HG02798 (cell line): ENCODE data around the gene NOS3.
"Not testable (repeated sequence)": the region's sequence is repeated elsewhere in the genome, so short reads cannot be mapped to it uniquely, and the experiment has no call there.

Experiments used
- ATAC-seq: cut with Tn5 transposase; IDR thresholded peaks from one replicate; pipeline ENCODE4 v1.9.1; 2021; ENCODE audit warnings: mild to moderate bottlenecking; ENCODE audit not compliant: unreplicated experiment, poor library complexity

The NOS3 gene

DNA sequence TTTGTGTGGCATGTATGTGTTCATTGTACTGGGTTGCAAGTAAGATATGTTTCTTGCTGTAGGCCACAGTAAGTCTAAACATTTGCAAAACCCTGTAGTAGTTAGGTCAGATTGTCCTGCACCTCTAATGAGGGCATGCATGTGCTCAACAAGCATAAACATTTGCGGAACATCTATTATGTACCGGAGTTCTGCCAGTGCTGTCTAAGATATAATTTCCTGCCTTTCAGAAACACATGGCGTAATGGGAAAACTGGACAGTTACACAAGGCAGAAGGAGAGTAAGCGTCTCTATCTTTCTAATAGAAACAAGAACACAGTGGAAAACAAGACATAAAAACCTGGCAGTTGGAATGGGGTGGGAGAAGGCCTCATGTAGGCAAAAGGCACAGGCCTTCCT, 40.2 kb downstream of the NOS3 start:
- no peak for ATAC-seq

DNA sequence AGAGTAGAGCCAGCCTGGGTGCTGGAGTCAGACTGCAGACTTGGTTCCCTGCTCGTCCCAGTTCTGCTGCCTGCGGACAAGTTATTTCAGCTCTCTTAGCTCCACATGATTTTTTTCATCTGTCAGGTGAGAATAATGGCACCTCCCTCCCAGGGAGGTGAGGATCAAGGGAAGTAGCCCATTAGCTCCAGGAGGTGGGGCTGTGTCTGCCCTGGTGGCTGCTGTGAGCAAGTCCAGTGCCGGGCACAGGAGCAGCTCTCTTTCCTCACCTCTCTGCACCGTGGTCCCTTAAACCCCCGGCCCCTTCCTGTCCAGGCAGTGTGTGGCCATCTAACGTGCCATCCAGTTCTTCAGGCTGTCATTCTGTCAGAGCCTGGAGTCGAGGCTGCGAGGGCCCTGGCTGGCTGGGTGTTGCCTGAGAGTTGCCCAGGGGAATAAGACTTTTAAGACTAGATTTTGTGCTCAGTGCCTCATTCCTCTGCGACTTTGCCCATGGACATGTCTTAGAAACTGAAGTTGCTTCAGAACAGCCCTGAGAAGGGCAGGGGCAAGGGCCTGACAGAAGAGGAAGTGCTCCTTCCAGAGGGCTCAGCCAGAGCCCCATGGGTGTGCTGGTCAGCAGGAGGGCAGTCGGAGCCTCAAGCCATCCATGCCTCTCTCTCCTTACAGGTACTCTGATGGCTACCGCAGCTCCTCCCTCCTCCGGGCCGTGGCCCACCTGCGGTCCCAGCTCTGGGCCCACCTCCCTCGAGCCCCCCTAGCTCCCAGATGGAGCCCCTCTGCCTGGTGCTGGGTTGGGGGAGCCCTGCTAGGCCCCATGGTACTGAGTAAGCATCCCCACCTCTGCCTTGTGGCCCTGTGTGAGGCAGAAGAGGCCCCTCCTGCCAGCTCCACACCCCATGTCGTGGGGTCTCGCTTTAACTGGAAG, 42.4 kb downstream of the NOS3 start:
- ATAC-seq: no peak

DNA sequence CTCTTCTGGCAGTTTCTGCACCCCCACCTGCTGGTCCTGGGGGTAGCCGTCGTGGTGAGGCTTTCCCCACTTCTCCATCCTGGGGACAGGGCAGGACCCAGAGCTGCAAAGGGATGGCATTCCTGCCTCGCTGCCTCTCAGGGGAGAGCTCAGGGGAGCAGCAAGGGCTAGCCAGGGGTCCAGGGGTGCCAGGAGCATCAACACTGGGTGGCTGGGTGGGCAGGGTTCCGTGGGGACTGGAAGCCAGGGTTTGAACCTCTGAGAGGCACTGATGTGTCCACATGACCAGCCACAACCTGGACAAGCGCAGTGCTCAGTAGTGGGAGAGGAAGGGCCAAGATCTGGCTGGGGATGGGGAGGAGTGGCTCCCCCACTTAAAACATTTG, 43.0 kb downstream of the NOS3 start:
- no peak for ATAC-seq

DNA sequence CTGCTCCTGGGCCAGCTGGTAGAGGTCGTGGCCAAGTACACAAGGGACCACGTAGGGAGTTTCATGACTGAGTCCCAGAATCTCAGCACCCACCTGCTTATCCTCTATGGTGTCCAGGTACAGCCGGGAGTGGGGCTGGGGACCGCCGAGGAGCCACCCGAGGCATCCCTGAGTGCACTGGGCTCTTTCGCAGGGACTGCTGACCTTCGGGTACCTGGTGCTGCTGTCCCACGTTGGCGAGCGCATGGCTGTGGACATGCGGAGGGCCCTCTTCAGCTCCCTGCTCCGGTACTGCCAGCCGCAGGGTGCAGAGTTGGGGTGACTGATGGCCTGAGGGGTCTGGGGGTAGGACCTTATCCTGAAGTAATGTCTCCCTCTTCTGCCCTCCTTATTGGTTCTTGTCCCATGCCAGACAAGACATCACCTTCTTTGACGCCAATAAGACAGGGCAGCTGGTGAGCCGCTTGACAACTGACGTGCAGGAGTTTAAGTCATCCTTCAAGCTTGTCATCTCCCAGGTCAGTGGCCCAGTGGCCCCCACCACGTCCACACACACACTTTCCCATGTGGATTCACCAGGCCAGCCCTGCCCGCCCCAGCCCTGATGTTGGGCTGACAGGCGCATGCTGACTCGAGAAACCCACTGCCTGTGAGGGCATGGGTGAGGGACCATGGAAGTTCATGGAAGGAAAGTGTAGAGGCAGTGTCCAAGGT, 43.7 kb downstream of the NOS3 start:
- no peak for ATAC-seq

DNA sequence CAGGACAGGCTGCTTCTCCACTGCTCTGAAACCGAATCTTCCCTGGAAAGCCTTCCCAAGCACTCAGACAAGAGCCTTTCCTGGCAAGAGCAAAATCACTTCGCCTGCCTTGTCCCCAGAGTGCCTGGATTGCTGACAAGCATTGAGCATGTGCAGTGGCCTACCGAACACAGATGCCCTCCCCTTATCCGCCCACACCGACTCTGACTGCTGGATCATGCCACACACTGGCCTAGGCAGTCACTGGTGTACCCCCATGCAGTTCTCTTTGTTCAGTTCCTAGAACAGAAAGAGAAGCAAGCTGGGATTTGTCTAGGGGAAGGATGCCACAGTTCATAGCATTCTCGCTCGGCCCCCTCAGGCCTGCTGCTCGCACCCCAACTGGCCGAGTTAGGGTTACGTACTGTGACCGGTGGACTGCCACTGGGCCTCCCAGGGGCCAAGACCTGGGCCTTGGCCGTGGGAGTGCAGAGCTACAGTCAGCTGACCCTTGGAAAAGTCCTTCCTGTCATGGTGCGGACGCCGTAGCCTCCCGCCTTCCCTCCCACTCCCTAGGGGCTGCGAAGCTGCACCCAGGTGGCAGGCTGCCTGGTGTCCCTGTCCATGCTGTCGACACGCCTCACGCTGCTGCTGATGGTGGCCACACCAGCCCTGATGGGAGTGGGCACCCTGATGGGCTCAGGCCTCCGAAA, 44.4 kb downstream of the NOS3 start:
- no peak for ATAC-seq

DNA sequence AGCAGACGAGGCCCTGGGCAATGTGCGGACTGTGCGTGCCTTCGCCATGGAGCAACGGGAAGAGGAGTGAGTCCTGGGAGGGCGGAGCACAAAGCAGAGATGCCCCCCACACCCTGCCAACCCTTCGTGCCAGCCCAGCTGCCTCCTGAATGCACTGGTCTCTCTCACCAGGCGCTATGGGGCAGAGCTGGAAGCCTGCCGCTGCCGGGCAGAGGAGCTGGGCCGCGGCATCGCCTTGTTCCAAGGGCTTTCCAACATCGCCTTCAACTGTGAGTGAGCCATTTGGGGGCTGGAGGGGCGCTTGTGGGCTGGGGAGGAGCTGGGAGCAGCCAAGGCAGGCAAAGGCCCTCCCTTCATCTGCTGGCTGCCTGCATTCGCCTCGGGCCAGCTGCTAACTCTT, 45.1 kb downstream of the NOS3 start:
- no peak for ATAC-seq

DNA sequence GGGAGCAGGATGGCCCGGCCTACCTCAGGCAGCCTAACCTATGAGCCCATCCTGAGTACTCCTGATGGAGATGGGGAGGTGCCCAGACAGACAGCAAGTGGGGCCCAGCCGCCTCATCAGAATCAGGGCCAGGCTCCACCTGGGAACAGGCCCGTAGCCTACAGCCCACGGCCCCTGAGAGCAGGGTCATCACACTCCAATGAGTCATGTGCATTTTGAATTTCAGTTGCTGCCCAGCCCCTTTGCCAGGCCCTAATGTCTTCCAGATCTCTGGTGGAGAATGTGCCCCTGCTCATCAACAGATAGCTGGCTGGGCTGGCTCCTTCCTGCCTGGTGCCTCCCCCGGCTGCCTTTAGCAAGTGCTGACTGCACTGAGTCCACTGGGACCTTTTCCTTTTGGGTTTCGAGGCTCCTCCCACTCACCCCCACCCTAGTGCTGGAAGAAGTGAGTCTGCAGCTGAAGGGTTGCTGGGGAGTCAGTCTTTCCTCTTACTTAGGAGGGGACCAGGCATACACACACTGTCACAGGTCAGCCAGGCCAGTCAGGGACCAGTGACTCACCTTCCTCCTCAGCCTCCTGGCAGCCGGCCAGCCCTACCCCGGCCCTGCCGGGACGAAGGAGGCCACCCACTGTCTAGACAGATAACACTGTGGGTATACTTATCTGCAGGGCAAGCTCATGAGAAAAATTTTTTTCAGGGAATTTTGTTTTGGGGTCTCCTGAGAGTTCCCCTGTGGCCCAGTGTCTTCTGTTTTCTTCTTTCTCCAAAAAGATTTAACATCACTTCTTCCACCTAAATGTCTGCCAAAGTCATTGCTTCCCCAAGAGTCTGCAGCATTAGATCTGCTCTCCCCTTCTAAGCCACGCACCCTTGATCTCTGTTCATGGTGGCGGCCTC, 48.4 kb downstream of the NOS3 start:
- ATAC-seq: peak; percentile 37

DNA sequence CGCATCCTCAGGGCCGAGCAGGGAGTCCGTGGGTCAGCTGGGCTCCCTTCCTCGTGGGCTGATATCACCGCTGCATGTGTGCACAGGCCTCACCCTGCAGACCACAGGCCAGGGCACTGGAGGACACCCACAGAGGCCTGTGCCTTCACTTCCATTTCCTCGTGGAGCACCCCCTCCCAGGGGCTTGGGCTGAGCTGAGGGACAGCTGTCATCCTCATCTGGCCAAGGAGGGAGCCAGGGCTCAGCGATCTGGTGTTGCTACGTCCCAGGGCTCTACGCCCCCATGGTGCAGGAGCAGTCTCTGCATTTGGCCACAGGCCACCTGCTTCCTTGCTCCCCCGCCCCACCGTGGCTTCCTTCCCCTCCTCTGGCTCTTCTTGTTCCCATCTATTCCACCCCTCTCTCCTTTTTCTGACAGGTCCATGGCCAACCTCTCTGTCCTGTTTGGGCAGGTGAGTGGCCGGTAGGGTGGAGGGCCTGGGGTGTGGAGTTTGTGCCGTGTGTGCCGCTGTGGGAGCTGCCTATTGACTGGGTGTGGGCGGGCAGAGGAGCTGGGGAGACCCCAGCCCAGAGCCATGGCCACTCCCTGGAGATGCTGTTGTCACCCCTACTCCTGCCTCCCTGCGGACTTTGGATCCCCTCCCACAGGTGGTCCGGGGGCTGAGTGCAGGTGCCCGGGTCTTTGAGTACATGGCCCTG, 49.2 kb downstream of the NOS3 start:
- no peak for ATAC-seq

DNA sequence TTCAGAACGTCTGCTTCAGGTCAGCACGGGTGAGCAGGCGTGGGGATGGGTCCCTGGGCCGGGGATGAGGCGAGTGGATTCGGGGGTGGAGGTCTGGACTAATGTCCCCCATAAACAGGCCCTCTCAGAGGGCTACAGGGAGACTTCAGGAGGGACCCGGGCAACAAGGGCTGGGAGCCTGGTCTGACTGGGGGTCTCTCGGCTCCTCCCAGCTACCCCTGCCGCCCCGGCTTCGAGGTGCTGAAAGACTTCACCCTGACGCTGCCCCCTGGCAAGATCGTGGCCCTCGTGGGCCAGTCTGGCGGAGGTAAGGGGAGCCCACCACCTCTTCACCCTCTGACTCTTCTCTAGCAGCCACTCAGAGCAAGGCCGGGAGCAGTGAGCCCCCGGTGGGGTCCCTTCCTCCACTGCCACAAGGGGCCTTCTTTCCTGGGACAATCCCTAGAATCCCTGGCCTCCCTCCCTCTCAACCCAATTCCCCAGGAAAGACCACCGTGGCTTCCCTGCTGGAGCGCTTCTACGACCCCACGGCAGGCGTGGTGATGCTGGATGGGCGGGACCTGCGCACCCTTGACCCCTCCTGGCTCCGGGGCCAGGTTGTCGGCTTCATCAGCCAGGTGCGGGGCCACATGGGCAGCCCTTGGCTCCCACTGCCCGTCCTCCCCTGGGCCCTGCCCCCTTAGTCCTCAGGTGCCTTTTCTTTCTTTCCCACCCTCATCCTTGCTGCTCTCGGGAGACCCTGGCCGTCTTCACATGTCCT, 50.0 kb downstream of the NOS3 start:
- ATAC-seq: no peak

DNA sequence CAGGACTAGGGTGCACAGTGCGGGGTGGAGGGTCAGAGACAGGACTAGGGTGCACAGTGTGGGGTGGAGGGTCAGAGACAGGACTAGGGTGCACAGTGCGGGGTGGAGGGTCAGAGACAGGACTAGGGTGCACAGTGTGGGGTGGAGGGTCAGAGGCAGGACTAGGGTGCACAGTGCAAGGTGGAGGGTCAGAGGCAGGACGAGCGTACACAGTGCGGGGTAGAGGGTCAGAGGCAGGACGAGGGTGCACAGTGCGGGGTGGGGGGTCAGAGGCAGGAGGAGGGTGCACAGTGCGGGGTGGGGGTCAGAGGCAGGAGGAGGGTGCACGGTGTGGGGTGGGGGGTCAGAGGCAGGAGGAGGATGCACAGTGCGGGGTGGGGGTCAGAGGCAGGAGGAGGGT, 52.6 kb downstream of the NOS3 start:
- ATAC-seq: not testable (repeated sequence)

DNA sequence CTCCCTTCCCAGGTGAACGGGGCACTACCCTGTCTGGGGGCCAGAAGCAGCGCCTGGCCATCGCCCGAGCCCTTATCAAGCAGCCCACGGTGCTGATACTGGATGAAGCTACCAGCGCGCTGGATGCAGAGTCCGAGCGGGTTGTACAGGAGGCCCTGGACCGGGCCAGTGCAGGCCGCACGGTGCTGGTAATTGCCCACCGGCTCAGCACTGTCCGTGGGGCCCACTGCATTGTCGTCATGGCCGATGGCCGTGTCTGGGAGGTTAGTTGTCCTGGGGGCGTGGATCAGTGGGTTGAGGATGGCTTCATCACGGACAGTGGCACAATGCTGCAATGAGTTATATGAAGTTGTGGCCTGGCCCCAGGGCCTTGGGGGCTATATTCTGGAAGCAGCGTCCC, 53.1 kb downstream of the NOS3 start:
- no peak for ATAC-seq

DNA sequence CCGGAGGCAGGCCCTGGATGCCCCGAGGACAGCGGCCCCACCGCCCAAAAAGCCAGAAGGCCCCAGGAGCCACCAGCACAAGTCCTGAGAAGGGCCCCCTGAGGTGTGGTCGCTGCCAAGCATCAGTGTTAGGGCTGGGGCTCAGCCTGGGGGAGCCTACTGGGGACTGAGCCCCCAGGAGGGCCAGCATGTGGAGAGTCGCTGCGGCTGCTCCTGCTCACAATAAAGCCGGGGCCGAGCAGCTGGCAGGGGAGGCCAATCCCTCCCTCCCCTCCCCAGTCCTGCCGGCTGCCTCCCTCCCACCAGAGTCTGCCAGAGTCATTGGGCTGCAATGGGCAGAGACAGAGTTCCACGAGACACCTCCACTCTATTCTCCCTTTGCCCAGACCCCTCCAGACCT, 54.4 kb downstream of the NOS3 start:
- no peak for ATAC-seq

DNA sequence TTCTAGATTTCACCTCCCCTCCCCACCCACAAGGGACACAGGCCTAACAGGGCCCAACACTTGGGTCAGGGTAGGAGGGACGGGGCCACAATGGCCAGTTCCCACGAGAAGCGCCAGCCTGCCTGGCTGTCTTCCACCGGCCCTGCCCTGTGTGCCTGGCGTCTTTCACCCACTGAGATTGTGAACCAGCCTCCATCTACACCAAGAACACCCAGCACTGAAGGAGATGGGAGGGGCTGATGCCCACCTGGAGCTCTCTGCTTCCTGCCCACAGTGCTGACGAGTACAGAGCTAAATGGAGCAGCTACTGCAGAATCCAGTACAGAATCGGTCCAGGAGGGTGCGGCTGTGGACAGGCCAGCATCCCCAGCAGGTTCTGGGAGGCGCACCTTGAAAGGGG, 55.1 kb downstream of the NOS3 start:
- ATAC-seq: no peak

DNA sequence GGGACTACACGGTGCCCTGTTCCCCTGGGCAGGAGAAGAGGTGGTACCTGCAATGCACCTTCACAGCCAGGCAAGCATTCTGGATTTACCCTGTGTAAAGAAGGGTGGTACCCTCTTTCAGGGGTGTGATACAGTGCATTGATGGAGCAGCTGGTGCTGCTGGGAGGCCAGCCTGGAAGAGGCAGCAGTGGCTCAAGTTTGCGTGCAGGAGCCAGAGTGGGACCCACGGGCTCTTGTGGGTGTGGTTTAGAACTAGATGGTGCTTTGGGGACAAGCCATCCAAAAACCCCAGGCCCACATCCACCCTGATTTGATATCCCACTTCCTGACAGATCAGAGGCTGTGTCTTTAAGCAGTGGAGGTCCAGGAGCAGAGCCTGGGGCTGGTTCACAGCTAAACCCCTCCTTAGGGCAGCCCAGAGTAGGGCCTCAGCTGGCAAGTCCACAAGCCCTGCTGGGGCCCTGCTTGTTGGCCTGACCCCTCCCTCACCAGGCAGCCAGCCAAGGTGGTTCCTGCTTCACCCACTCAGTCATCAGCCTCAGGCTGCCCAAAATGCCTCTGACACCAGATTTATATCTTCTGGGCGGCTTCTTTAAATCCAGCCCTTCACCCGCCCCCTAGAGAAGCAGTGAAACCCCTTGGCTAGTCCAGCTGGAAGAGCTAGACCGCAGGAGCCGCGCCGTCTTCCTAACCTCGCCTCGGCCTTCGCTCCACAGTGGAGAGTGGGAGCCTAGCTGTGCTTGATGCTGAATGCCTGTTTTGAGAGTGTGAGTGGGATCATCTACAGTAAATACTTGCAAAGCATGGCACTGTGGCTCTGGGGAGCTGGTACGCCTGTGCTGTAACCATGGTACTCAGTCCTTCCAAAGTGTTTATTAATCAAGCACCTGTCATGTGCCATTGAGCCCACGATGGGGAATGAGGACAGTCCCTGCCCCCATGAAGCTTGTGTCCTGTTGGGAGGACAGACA, 56.1 kb downstream of the NOS3 start:
- no peak for ATAC-seq

DNA sequence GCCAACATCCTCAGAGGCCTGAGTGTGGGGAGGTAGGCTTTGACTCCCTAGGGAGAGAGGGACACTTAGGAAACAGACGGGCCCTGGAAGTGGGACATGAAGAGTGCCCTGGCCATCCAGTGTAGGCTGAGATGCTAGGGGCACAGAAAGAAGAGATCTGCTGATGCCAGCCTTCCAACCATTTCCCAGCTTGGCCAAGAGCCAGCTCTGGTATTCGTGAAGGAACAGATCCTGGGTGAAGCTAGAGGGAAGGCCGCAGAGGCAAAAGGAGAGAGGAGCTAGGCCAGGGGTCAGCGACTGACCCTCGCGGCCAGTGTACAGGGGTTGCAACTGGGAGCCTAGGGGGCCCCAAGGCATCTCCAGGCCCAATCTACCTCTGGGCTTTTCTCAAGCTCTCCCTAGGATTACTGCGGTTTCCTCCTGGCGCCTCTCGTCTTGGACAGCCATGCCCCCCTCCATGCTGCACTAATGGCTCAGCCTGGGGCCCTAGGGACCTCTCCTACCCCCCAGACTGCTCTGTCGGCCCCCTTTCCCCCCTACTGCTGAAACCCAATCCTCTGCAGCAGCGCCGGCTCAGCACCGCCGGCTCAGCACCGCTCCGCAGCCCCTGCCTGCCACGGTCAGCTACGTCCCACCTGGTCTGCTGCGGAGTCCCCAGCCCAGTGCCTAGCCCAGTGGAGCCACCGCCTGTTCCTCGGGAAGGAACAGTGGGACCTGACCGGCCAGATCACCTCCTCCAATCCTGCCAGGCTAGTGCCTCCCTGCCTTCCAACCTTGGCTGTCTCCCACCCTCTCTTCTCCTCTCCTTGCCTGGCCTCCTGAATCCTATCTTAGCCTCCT, 57.4 kb downstream of the NOS3 start, which contains the start of gene ASIC3:
TSS of gene ASIC3 (plus strand) at position 556 of the 840 bp plus-strand sequence. CDS start 355 bp downstream, outside the sequence.
- no peak for ATAC-seq

DNA sequence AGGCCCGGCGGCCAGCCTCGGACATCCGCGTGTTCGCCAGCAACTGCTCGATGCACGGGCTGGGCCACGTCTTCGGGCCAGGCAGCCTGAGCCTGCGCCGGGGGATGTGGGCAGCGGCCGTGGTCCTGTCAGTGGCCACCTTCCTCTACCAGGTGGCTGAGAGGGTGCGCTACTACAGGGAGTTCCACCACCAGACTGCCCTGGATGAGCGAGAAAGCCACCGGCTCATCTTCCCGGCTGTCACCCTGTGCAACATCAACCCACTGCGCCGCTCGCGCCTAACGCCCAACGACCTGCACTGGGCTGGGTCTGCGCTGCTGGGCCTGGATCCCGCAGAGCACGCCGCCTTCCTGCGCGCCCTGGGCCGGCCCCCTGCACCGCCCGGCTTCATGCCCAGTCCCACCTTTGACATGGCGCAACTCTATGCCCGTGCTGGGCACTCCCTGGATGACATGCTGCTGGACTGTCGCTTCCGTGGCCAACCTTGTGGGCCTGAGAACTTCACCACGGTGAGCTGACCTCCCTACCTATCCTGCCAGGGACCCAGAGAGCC, 58.2 kb downstream of the NOS3 start:
- ATAC-seq: no peak
